NCI-H69 (cell line): ENCODE results near the gene SPPL3.
A peak's percentile ranks its signal among the peaks of the same experiment; 100 is the strongest.
"Not testable (repeated sequence)": the region's sequence is repeated elsewhere in the genome, so short reads cannot be mapped to it uniquely, and the experiment has no call there.

ENCODE experiments used
- DNase-seq: peaks from one replicate; lab custom pipeline; 2025; lab: John Stamatoyannopoulos, UW

The SPPL3 gene

DNA sequence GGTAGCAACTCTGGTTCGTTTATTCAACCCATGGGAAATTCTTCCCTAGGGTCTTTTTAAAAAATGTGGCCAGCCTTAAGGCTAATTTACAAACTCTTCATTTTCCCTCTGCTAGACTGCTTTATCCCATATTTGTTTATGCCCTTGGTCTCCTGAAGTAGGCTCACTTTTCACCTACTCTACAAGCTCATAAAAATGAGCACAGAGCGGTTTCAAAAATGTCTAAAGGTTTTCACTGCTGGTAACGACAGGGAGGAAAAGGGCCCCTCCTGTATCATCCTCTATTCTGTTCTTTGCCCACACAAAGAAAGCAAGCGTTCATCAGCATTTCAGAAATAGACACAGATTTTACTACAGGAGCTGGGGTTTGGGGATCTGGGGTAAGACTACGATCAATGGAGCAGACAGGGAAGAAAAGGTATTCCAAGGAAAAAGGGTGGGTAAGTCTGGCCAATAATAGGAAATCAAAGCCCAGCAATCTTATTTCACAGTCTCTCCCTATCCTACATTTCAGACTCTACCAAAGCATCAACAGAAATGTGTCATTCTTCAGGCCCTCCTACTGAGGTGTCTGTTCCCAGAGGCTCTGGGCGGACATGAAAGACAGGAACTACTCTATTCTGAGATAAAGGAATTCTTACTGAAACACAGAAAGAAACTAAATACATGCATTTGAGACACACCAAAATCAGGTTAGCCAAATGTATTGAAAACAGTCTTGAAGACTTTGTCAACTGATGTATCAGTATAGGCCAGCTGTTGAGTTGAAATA, 86.4 kb downstream of the SPPL3 start:
- DNase-seq, result no peak

DNA sequence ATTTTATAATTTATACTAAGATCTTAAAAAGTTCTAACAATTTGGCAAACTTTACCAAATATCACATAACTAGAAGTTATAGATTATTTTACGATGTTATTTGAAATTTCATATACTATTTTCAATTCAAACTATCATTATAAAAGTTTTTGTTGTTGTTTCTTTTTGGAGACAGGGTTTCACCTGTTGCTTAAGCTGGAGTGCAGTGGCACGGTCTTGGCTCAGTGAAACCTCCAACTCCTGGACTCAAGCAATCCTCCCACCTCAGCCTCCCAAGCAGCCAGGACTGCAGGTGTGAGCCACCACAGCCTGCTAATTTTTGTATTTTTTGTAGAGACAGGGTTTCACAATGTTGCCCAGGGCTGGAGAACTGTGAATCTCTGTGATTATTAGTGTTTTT, 87.8 kb downstream of the SPPL3 start:
- no peak for DNase-seq

DNA sequence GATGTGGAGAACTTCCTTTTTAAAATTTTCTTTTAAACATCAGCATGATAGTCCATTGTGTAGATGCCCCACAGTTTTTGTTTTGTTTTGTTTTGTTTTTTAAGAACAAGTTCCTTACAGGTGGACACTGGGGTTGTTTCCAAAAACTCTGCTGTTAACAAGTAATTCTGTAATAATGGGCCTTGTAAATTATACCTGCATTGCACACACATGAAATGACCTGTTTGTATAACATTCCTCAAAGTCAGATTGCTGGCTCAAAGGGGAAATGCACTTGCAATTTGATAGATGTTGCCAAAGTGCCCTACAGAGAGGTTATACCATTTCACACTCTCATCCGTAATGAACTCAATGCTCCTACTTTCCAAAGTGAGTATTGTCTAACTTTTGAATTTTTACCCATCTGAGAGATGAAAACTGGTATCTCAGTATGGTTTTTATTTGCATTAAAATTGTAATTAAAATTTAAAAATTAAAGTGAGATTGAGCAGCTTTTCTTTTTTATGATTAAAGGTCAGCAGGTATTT, 89.2 kb downstream of the SPPL3 start:
- peak; percentile 70 for DNase-seq

DNA sequence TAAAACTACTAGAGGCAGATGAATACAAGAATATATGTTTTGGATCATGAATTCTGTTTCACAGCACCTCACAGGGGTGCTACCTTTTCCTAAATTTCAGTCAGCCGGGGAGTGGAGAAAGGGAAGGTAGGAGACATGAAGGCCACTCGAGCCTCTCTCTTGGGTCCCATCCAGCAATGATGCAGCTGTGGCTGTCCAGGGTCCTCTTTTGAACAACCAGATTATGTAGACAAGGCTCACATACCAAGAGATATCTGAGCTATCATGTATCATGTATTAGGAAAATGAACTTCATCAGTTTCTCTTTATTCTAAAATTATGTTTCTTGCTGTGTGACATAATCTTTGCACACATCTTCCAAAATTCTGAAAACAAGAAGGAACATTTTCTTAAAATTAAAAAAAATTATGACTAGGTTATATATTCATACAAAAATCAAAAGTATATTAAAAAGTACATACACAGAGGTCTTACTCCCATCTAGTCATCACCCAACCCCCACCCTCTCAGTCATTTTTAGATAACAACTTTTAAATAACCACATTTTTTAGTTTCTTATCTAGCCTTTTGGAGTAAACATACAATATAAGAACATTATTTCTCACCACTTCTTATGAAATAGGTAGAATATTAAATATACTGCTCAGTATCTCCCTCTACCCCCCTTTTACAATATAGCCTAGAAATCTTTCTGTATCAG, 89.8 kb downstream of the SPPL3 start:
- no peak for DNase-seq

DNA sequence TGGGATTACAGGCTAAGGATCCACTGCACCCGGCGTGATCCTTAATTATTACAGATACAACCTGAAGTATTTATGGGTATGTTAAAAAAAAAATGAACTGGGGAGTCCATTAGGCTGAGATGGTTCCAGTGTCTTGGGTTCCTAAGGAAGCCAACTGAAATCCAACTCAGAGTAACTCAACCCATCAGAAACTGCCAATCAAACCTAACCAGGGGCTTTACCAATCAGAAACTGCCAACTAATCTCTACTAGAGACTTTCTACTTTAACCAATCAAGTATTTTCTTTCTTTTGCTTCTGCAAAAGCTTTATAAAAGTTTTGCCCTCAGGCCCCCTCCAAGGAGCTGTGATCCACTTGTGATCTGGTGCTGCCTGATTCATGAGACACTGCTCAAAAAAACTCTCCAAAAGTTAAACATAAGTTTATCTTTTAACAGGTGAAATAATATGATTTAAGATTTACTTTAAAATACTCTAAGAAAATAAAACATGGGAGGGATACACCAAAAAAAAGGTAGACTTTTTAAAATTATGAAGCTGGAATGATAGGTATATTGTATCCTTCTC, 90.5 kb downstream of the SPPL3 start:
- DNase-seq, result no peak

DNA sequence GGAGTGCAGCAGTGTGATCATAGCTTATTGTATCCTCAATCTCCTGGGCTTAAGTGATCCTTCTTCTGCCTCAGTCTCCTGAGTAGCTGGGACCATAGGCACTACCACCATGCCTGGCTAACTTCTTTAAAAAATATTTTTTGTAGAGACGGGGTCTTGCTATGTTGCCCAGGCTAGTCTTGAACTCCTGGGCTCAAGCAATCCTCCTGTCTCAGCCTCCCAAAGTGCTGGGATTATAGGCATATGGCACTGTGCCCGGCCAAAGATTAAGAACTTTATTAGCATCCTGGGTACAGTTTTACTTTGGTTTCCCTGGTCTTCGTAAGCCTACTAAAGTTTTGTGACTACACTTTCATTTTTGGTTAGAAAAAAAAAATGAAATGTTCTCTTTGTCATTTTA, 94.1 kb downstream of the SPPL3 start:
- DNase-seq, result no peak

DNA sequence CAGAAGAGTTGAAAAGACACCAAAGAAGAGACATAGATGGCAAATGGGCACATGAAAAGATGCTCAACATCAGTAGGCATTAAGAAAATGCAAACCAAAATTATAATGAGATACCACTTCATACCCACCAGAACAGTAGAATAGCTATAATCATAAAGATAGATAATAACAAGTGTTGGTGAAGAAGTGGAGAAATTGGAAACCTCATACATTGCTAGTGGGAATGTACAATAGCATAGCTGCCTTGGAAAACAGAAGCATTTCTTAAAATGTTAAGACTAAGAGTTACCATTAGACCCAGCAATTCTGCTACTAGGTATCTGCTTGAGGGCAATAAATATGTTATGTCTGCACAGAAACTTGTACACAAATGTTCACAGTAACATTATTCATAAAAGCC, 99.7 kb downstream of the SPPL3 start:
- no peak for DNase-seq

DNA sequence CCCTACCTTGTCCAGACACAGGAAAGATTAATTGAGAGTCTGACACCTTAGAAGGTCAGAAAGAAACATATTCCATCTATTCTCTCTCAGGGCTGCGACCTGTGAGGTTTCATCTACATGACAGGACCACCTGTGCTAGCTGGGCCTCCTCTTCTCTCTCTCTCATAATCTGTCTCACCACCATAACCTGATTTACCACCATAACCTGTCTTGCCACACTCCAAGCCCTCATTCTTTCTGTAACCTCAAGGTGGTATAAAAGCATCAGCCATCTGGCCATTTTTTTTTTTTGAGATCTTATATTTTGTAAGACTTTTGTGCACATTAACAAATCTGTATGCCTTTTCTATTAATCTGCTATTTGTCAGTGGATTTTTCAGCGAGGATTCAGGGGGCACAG, 103.0 kb downstream of the SPPL3 start:
- DNase-seq, result no peak

DNA sequence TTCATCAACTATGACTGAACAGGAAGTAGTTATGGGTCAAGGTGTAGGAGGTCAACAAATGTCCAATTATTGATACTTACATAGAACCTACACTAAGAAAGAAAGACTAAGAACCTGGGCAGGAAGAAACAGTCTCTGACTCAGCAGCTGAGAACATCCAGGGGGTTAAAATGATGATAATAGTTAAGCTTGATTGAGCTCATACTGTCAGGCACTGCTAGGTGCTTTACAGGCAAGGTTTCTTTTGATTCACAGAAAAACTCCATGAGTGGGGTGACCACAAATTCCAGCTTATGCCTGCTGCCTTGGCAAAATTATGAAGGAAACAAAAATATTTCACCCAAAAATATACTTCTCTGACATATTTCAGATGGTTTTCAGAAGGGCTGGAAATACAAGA, 103.5 kb downstream of the SPPL3 start:
- DNase-seq, result no peak

DNA sequence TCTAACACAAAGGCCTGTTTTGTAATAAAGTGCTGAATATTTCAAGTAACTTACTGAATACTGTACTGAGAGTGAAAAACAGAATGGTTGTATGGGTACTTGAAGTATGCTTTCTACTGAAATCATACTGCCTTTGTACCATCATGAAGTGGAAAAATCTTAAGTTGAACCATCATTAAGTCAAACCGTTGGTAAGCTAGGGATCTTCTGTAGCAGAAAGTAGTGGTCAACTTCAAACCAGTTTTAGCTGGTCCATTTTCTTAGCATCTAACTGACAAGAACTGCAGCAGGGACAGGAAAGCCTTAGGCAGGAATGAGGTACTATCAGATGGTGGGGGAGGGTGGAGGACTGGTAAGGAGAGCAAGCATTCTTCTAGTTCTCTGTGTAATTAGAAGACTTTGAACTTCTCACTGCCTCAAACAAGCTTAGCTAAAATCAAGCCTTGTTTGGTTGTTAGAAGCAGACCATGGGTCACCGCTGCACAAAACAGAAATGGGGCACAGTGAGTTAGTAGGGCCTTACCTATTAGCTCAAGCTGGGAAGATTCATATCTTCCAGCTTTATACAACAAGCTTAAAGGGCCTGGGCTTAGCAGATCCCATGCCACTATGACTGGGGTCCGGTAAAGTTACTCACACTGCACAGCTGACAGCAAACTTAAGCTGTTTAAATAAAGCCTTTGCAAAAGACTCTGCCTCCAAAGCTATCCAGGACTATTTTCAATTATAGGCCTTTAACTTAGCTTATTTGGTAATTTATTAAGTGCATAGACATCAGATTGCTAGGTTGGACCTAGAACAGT, 104.7 kb downstream of the SPPL3 start:
- DNase-seq, result peak; percentile 20

DNA sequence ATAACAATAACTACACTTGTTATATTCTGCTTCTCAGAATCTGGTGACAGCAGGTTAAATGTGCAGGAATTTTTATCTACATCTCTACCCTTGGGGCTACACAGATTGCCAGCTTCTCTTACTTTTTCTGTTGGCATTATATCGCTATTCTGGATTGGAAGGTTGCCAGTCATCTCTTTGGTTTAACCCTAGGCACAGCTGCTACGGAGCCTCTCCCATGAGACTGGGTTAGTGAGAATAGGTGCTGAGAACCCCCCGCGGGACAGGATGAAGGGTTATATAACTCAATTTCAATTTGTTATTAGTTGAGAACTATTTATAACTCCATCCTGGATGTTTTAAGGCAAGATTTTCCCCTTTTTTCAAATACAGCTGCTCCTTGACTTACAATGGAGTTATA, 105.5 kb downstream of the SPPL3 start:
- peak; percentile 73 for DNase-seq

DNA sequence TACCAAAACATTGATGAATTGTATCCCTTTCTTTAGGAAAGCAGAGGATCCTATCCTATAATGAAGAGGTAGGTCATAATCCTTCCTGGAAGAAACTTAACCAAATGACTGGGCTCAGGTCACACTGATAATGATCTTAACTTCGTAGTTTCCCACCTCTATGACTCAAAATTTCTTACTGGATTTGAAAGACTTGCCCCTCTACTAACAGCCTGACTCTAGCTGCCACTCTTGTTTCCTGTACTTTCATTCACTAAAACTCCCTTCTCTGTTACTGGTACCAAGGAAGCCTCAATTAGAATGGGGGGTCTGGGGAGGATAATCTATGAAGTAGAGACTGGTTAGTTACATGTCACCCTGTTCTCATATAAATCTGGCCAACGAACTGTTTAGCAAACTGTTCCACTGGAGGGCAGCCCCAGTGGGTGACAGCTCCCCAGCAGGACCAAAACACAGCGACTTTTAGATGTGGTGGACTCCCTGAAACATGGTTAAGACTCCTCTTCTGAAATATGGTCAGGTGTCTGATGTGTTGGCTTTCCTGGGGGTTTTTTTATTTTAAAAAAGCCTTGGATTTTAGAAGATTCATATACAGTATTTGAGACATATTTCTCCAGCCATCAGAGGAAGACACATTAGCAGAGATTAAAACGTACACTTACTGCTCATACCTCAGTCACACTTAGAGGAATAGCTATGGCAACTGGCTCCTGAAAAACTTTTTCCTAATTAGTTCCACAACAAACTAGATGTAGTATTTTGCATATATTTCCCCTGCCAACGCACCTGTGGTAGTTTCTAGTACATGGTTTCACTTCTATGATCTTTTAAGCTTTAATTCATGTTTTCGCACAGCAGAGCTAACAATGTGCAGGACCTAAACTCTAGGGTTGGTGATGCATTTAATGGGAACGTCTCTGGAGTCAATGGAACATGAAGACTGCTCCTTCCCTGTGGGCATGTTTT, 106.2 kb downstream of the SPPL3 start:
- no peak for DNase-seq

DNA sequence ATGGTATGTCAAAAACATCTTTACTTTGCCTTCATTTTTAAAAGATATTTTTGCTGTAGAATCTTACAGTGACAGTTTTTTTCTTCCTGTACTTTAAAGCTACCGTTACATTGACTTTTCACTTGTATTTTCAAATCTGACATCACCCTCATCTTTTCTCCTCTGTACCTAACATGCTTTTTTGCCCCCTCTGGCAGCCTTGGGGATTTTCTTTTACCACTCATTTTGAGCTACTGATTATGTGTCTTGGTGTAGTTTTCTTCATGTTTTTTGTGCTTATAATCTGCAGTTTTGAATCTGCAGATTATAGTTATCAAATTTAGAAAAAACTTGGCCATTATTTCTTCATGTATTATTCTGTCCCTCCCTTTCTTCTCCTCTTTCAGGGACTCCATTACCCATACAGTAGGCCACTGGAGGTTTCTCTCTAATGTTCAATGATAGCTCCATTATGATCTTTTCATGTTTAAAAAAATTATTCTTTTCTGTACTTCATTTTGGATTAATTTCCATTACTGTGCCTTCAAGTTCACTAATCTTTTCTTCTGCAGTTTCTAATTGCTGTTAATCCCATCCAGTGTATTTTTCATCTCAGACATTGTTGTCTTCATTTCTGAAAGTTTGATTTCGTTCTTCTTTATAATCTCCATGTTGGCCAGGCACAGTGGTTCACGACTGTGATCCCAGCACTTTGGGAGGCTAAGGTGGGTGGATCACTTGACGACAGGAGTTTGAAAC, 108.5 kb downstream of the SPPL3 start:
- no peak for DNase-seq

DNA sequence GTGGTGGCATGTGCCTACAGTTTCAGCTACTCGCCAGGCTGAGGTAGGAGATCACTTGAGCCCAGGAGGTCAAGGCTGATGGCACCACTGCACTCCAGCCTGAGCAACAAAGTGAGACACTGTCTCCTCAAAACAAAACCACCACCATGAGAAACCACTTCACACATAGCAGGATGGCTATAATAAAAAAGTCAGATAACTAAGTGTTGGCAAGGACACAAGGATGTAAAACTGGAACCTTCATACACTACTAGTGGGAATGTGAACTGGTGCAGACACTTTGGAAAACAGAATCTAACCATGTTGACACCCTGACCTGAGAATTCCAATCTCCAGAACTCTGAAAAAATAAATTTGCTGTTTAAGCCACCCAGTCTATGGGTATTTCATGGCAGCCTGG, 110.8 kb downstream of the SPPL3 start:
- no peak for DNase-seq

DNA sequence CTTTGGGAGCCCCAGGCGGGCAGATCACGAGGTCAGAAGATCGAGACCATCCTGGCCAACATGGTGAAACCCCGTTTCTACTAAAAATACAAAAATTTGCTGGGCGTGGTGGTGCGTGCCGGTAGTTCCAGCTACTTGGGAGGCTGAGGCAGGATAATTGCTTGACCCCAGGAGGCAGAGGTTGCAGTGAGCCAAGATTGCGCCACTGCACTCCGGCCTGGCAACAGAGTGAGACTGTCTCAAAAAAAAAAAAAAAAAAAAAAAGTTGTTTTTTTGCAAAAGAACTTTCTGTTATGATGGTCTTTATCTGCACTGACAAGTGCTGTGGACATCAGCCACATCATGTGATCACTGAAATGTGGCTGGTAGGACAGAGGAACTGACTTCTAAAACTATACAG, 111.7 kb downstream of the SPPL3 start:
- not testable (repeated sequence) for DNase-seq

DNA sequence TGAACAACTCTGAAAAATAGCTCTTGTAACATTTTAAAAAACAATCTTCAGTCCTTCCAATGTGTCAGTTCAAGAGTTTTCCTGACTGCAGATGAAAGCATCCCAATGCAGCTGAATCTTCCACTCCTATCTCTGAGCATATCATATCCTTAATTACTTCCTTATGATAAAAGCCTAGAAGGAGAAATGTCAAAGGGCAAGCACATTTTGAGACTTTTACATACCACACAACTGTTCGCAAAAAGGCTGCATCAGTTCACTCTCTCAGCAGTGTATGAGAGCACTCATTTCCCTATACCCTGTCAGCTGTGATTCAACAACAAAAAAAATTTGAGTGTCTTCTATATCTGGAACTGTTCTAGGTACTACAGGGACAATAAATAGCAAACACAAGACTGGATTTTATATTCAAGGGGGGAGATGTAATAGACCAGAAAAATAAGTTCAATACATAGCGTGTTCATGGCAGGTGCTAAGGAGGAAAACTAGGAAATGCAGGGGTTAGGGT, 112.4 kb downstream of the SPPL3 start:
- DNase-seq, result no peak

DNA sequence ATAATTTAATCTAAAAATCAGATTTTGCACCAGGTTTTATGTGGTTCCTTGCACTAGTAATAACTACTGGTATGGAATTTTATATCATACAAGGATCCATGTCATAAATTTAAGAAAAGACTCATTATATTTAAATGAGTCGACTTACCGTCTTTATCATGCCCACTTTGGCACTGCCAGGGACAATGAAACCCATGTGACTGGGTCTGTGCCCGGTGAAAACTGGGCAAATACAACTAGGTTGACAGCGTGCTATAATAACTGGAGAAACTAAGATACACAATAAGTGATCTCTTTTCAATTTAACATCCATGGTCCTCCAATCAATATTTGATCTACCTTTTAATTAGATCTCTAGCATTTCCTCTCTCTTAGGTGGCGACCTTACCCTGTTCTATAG, 114.0 kb downstream of the SPPL3 start:
- no peak for DNase-seq

DNA sequence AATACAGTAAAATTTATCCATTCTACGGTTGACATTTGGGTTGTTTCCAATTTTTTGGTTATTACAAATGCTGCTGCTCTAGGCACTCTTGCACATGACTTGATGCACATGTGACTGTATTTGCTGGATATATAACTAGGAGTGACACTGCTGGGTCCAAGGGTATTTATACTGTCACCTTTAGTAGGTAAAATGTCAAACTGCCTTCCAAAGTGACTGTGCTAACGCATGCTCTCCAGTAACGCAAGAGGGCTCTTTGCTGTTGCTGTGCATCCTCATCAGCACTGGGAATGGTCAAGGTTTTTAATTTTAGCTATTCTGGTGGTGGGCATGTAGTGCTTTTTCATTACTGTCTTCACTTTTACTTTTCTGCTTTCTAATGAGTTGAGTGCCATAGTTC, 116.3 kb downstream of the SPPL3 start:
- DNase-seq, result no peak

DNA sequence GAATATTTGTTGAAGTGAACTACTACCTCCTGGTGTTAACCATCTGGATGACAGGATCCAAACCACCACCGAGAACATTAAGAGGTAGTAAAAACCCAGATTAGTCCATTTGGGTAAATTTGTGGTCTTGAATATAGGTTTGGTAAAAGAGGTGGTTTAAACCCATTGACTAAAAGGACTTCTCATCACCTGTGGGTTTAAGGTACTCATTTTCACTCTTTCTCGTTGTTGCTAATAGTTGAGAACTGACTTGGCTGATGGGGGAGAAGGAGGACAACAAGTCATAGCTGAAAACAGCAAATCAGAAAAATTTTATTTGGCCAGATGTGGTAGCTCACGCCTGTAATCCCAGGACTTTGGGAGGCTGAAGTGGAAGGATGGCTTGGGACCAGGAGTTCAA, 119.4 kb downstream of the SPPL3 start:
- no peak for DNase-seq

DNA sequence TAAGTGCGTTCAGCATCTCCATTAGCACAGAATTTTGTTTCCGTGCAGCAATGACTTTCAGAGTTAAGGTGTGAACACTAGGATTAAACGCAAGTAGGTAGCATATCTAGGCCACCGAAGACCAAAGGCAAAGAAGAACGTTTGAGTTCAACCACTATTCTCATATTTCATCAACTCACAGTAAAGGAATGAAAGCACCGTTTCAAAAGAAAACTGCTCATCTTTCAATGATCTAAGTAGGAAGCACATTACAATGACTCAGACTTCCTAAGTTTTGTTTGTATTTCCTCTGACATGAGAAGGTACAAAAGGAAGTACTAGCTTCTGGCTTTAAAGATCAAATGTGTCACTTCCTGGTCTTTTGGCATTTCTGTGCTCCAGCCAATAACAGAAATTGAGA, 121.0 kb downstream of the SPPL3 start:
- DNase-seq, result no peak
